GM18867 (cell line): ENCODE results near the gene CPSF4.
A peak's percentile ranks its signal among the peaks of the same experiment; 100 is the strongest.
"Not testable (repeated sequence)": the region's sequence is repeated elsewhere in the genome, so short reads cannot be mapped to it uniquely, and the experiment has no call there.

Experiments used
- ATAC-seq: cut with Tn5 transposase; IDR thresholded peaks from one replicate; pipeline ENCODE4 v1.9.1; 2021; ENCODE audit warnings: mild to moderate bottlenecking, moderate library complexity; ENCODE audit not compliant: unreplicated experiment

The CPSF4 gene

DNA sequence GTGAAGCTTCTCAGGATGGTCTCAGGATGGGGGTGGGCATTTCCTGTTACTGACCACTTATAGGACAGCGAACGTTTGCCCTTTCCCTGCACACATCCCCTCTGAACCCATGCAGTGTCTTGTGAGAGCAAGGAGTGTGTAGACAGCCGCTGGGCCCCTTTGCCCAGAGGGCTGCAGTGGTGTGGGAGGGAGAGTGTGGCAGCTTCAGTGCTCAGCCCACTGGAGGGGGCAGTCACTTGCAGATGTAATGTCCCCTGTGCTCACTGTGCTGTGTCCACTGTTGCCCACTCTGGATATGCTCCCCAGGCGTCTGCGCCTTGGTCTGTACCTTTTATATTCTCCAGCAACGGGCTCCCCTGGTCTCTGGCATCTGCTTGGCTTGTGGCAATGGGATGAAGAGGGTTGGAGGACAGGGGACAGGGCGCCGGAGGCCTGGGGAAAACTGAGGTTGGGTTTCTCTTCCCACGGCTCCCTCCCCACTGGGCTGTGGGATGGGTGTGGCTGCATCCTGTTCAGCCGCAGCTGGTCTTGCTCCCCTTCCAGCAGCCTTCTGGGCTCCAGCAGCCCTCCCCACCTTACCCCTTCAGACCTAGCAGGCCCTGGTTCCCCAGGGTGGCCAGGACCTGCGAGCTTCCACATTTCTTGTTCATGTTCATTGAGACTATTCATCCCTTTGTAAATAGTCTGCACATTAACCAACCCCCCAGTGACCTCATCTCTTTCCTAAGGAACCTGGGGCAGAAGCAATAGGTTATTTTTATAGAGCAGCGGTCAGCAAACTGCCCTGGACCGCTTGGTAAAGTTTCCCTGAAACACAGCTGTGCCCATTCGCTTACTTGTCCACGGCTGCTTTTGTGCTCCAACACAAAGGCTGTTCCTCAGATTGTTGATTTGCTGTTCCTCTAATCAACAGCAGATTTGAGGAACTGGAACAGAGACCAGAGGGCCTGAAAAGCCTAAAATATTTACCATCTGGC, 40.0 kb downstream of the CPSF4 start:
- no peak for ATAC-seq

GRCh38 chr7:99485094-99485493, 46.4 kb downstream of the CPSF4 start:
- no peak for ATAC-seq

- no peak for ATAC-seq
Observed at GRCh38 chr7:99489235-99489634, 50.5 kb downstream of the CPSF4 start.

DNA sequence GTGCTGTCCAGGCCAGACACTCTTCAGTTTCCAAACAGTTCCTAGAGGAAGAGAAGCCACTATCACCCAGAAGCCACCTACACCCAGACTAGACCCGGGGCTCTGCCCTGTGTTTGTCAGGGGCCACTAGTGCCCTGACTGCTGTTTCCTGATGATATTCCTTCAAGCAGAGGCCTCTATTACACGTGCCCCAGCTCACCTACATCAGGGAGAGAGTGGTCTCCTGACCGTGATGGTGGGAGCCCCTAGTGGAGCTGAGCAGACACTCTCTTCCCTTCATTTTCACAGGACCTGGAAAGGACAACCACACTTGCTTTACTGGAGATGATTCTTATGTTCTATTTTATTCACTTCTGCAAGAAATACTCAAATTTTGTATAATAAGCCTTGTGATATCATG, 52.1 kb downstream of the CPSF4 start:
- ATAC-seq: no peak

DNA sequence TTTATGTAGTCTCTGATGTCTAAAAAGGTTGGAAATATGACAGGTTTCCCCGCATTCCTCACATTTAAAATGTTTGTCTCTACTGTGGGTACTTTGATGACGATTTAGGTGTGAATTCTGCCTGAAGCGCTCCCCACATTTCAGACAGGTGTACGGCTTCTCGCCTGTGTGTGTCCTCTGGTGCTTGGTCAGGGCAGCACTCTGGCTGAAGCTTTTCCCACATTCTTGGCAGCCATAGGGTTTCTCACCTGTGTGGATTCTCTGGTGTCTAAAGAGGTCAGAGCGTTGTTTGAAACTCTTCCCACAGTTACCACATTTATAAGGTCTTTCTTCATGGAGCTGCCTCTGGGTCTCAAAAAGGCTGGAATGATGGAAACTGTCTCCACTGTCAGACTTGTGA, 55.1 kb downstream of the CPSF4 start:
- no peak for ATAC-seq

GRCh38 chr7:99497766-99498545, 59.2 kb downstream of the CPSF4 start:
- ATAC-seq: no peak

GRCh38 chr7:99498546-99498944, 59.8 kb downstream of the CPSF4 start:
- ATAC-seq: no peak

- ATAC-seq: peak; percentile 14
Observed at GRCh38 chr7:99499371-99499720, 60.6 kb downstream of the CPSF4 start.

DNA sequence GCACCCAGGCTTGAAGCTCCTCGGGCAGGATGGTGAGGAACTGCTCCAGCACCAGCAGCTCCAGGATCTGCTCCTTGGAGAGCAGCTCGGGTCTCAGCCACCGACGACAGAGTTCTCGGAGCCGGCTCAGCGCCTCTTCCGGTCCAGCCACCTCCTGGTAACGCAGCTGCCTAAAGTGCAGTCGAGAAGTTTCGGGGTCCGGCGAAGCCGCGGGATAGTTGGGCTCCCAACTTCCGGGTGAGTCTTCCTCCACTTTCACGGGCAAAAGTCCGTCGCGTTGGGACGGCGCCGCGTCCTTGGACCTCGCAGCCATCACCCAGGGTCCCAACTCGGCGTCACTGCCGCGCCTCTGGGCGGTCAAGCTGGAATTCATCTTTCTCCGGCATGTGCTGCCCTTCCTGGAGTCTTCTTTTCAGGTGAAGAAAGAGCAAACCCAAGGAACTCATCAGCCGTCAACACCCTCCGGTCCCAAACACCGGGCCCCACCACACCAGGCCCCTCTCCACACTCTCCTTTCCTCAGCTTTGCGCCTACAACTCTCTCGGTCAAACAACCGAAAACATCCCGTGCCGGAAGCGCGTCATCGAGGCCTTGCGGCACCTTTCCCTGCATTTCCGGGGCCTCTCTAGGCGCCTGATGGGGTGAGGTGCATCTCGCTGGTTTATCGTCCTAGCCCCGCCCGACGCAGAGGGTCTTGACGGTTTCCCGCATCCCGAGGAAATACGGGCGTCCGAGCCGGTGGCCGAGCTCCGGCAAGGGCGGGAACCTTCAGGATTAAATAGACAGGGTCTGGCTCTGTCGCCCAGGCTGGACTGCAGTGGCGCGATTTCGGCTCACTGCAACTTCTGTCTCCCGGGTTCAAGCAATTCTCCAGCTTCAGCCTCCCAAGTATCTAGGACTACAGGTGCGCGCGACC, 61.2 kb downstream of the CPSF4 start, which contains the start of gene ZNF394:
Gene ZNF394, minus strand, starts transcription at position 561 of the 916 bp plus-strand sequence. Its CDS starts 188 bp downstream, at position 373.
- peak; percentile 43 for ATAC-seq

DNA sequence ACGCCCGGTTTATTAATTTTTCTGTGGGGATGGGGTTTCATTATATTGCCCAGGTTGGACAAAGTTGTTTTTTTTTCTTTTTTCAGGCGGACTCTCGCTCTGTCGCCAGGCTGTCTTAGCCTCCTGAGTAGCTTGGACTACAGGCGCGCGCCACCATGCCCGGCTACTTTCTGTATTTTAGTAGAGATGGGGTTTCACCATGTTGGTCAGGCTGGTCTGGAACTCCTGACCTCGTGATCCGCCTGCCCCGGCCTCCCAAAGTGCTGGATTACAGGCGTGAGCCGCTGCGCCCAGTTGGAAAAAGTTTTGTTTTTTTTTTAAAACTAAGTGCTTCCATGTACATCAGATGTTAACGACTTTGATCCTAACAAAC, 61.9 kb downstream of the CPSF4 start:
- ATAC-seq: no peak

- not testable (repeated sequence) for ATAC-seq
Observed at GRCh38 chr7:99501236-99501635, 62.5 kb downstream of the CPSF4 start.

DNA sequence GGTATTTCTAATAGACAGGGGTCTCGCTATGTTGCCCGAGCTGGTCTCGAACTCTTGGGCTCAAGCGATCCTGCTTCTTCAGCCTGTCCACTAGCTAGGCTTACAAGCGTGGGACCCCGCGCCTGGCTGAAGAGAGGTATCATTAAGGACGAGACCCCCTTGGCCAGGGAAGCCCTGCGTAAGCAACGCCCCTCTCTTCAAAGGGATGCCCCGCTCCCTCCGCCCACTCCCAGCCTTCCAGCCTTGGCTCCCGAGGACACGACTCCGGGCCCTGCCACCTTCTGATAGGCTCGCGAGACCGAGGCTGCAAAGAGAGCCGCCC, 65.5 kb downstream of the CPSF4 start:
- no peak for ATAC-seq

GRCh38 chr7:99504603-99505323, 66.0 kb downstream of the CPSF4 start, which contains the start of gene ZKSCAN5:
TSS of gene ZKSCAN5 (plus strand) at chr7:99504662. CDS start at chr7:99506045, 1,383 bp downstream.
- peak; percentile 78 for ATAC-seq

DNA sequence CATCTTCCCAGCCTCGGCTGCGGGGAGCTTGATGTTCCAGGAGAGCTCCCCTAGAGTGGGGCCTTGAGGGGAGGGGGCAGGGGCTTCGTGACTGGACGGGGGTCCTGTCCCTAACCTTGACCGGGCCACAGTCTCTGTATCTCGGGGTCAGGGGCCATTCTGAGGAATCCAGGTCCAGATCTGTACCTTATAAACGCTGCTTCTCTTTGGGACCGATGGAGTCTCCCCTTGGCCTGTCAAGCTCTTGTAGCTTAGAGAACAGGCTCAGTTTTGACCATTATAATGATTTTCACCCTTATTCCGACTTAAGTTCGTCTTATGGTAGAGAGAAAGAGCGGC, 66.5 kb downstream of the CPSF4 start:
- ATAC-seq: peak; percentile 4
